HEK293 (cell line): ENCODE measurements around the gene MYBBP1A.

Experiments used
- BCL11B ChIP-seq: fragments of 450-650 bp; formaldehyde crosslinking; IDR thresholded peaks from 2 replicates; pipeline ENCODE4 v1.5.1; 2016; ENCODE audit warnings: low read depth, missing biosample characterization, missing genetic modification characterization
- FEZF1 ChIP-seq: fragments of 450-650 bp; formaldehyde crosslinking; IDR thresholded peaks from 2 replicates; pipeline ENCODE4 v1.5.1; 2016; ENCODE audit warnings: missing biosample characterization, missing genetic modification characterization
- HOXC10 ChIP-seq: sonication (generic); formaldehyde crosslinking; IDR thresholded peaks from 2 replicates; pipeline ENCODE4 v1.8.1; 2023; ENCODE audit warnings: mild to moderate bottlenecking, missing genetic modification reagents
- KLF1 ChIP-seq: fragments of 450-650 bp; formaldehyde crosslinking; IDR thresholded peaks from 2 replicates; pipeline ENCODE4 v1.5.1; 2016; ENCODE audit warnings: missing biosample characterization, missing genetic modification characterization
- KLF9 ChIP-seq: fragments of 450-650 bp; formaldehyde crosslinking; IDR thresholded peaks from 2 replicates; pipeline ENCODE4 v1.5.1; 2016; ENCODE audit warnings: missing biosample characterization, missing genetic modification characterization, low read depth
- OSR2 ChIP-seq: fragments of 450-650 bp; formaldehyde crosslinking; IDR thresholded peaks from 2 replicates; pipeline ENCODE4 v1.5.1; 2016; ENCODE audit warnings: missing biosample characterization, missing genetic modification characterization
- RBAK ChIP-seq: fragments of 450-650 bp; formaldehyde crosslinking; IDR thresholded peaks from 2 replicates; pipeline ENCODE4 v1.5.1; 2016; ENCODE audit warnings: missing biosample characterization, missing genetic modification characterization
- SP3 ChIP-seq: fragments of 450-650 bp; formaldehyde crosslinking; IDR thresholded peaks from 2 replicates; pipeline ENCODE4 v1.5.1; 2016; ENCODE audit warnings: missing biosample characterization, missing genetic modification characterization
- SP7 ChIP-seq: fragments of 450-650 bp; formaldehyde crosslinking; IDR thresholded peaks from 2 replicates; pipeline ENCODE4 v1.5.1; 2016; ENCODE audit warnings: missing biosample characterization, missing genetic modification characterization
- ZBTB1 ChIP-seq: fragments of 450-650 bp; formaldehyde crosslinking; IDR thresholded peaks from 2 replicates; pipeline ENCODE4 v1.5.1; 2016; ENCODE audit warnings: missing biosample characterization, missing genetic modification characterization
- ZBTB11 ChIP-seq: fragments of 450-650 bp; formaldehyde crosslinking; conservative IDR thresholded peaks from 2 replicates; pipeline ENCODE4 v1.5.1; 2016; ENCODE audit warnings: low read depth, missing biosample characterization, missing genetic modification characterization
- ZFP37 ChIP-seq: fragments of 450-650 bp; formaldehyde crosslinking; IDR thresholded peaks from 2 replicates; pipeline ENCODE4 v1.5.1; 2016; ENCODE audit warnings: missing biosample characterization, missing genetic modification characterization
- ZNF133 ChIP-seq: fragments of 450-650 bp; formaldehyde crosslinking; IDR thresholded peaks from 2 replicates; pipeline ENCODE4 v1.5.1; 2016; ENCODE audit warnings: missing biosample characterization, missing genetic modification characterization
- ZNF146 ChIP-seq: fragments of 450-650 bp; formaldehyde crosslinking; IDR thresholded peaks from 2 replicates; pipeline ENCODE4 v1.5.1; 2016; ENCODE audit warnings: missing biosample characterization, missing genetic modification characterization
- ZNF239 ChIP-seq: fragments of 450-650 bp; formaldehyde crosslinking; IDR thresholded peaks from 2 replicates; pipeline ENCODE4 v1.5.1; 2016; ENCODE audit warnings: missing biosample characterization, missing genetic modification characterization
- ZNF433 ChIP-seq: fragments of 450-650 bp; formaldehyde crosslinking; IDR thresholded peaks from 2 replicates; pipeline ENCODE4 v1.5.1; 2016; ENCODE audit warnings: missing biosample characterization, missing genetic modification characterization, low read depth
- ZNF514 ChIP-seq: fragments of 450-650 bp; formaldehyde crosslinking; IDR thresholded peaks from 2 replicates; pipeline ENCODE4 v1.5.1; 2016; ENCODE audit warnings: missing biosample characterization, missing genetic modification characterization
- ZNF558 ChIP-seq: fragments of 450-650 bp; formaldehyde crosslinking; IDR thresholded peaks from 2 replicates; pipeline ENCODE4 v1.5.1; 2016; ENCODE audit warnings: missing biosample characterization, missing genetic modification characterization
- ZNF768 ChIP-seq: fragments of 450-650 bp; formaldehyde crosslinking; IDR thresholded peaks from 2 replicates; pipeline ENCODE4 v1.5.1; 2018; ENCODE audit warnings: missing biosample characterization, mild to moderate bottlenecking, missing genetic modification characterization
- ZXDB ChIP-seq: fragments of 450-650 bp; formaldehyde crosslinking; IDR thresholded peaks from 2 replicates; pipeline ENCODE4 v1.5.1; 2016; ENCODE audit warnings: missing biosample characterization, missing genetic modification characterization
- TF ChIP-seq, protein P1 (sequence below): fragments of 450-650 bp; formaldehyde crosslinking; IDR thresholded peaks from 2 replicates; pipeline ENCODE4 v1.5.1; 2016; ENCODE audit warnings: missing biosample characterization, missing genetic modification characterization
- TF ChIP-seq, protein P2 (sequence below): fragments of 450-650 bp; formaldehyde crosslinking; conservative IDR thresholded peaks from 2 replicates; pipeline ENCODE4 v1.5.1; 2016; ENCODE audit warnings: low read depth, missing biosample characterization, missing genetic modification characterization
- TF ChIP-seq, protein P3 (sequence below): fragments of 450-650 bp; formaldehyde crosslinking; IDR thresholded peaks from 2 replicates; pipeline ENCODE4 v1.5.1; 2016; ENCODE audit warnings: missing biosample characterization, missing genetic modification characterization
- TF ChIP-seq, protein P4 (sequence below): fragments of 450-650 bp; formaldehyde crosslinking; IDR thresholded peaks from 2 replicates; pipeline ENCODE4 v1.5.1; 2017; ENCODE audit warnings: missing biosample characterization, missing genetic modification characterization

MYBBP1A gene

DNA sequence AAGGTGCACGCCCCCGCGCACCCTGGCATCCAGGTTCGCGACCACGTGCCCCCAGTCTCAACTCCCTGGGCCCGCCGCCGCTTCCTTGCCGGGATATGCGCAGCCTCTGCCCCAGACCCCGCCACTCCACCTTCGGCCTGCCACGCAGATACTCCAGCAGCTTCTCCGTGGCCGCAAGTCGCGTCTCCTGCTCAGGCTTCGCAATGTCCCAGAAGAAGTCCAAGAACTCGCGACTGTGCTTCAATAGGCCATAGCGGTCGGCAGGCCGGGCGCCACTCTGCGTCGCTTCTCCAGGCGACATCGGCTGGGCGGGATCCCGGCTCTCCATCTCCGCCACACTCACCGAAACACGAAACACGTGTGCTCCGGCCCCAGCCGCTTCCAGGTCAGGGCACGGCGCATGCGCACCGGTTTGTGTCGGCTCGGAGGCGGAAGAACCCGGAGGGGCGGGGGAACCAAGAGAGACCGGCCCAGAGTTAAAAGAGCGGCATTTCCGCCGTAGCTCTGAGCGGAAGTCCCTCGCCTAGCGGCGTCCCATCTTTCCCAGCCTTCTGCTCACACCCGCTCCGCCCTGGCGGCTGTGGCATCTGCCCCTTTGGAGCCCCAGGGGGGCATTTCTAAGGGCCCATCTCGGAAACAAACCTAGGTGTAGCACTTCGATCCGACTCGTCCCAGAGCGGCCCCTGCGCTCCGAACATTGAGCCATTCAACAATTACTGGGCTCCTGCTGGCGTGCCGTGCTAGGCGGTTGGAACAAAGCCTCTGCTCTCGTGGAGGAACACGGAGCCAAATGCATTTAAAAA is at the start of gene MYBBP1A (continued):
- TF ChIP-seq, protein P1, sequence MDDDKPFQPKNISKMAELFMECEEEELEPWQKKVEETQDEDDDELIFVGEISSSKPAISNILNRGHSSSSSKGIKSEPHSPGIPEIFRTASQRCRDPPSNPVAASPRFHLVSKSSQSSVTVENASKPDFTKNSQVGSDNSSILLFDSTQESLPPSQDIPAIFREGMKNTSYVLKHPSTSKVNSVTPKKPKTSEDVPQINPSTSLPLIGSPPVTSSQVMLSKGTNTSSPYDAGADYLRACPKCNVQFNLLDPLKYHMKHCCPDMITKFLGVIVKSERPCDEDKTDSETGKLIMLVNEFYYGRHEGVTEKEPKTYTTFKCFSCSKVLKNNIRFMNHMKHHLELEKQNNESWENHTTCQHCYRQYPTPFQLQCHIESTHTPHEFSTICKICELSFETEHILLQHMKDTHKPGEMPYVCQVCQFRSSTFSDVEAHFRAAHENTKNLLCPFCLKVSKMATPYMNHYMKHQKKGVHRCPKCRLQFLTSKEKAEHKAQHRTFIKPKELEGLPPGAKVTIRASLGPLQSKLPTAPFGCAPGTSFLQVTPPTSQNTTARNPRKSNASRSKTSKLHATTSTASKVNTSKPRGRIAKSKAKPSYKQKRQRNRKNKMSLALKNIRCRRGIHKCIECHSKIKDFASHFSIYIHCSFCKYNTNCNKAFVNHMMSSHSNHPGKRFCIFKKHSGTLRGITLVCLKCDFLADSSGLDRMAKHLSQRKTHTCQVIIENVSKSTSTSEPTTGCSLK: no peak
- TF ChIP-seq, protein P2, sequence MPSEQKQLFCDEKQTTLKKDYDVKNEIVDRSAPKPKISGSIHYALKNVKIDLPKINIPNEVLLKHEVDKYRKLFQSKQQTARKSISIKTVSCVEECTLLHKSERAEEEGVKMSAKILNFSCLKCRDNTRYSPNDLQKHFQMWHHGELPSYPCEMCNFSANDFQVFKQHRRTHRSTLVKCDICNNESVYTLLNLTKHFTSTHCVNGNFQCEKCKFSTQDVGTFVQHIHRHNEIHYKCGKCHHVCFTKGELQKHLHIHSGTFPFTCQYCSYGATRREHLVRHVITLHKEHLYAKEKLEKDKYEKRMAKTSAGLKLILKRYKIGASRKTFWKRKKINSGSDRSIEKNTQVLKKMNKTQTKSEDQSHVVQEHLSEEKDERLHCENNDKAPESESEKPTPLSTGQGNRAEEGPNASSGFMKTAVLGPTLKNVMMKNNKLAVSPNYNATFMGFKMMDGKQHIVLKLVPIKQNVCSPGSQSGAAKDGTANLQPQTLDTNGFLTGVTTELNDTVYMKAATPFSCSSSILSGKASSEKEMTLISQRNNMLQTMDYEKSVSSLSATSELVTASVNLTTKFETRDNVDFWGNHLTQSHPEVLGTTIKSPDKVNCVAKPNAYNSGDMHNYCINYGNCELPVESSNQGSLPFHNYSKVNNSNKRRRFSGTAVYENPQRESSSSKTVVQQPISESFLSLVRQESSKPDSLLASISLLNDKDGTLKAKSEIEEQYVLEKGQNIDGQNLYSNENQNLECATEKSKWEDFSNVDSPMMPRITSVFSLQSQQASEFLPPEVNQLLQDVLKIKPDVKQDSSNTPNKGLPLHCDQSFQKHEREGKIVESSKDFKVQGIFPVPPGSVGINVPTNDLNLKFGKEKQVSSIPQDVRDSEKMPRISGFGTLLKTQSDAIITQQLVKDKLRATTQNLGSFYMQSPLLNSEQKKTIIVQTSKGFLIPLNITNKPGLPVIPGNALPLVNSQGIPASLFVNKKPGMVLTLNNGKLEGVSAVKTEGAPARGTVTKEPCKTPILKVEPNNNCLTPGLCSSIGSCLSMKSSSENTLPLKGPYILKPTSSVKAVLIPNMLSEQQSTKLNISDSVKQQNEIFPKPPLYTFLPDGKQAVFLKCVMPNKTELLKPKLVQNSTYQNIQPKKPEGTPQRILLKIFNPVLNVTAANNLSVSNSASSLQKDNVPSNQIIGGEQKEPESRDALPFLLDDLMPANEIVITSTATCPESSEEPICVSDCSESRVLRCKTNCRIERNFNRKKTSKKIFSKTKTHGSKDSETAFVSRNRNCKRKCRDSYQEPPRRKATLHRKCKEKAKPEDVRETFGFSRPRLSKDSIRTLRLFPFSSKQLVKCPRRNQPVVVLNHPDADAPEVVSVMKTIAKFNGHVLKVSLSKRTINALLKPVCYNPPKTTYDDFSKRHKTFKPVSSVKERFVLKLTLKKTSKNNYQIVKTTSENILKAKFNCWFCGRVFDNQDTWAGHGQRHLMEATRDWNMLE: peak; percentile 73; the same call in 1 of the 2 replicates
- TF ChIP-seq ZNF239 (tag by site-specific recombination): no peak
- TF ChIP-seq ZBTB11 (tag by site-specific recombination): peak; percentile 97
- TF ChIP-seq RBAK: no peak
- TF ChIP-seq ZBTB1 (tag by site-specific recombination): no peak
- TF ChIP-seq ZNF133: no peak
- TF ChIP-seq SP3 (tag by site-specific recombination): peak; percentile 58; the same call in 1 of the 2 replicates
- TF ChIP-seq, protein P3, sequence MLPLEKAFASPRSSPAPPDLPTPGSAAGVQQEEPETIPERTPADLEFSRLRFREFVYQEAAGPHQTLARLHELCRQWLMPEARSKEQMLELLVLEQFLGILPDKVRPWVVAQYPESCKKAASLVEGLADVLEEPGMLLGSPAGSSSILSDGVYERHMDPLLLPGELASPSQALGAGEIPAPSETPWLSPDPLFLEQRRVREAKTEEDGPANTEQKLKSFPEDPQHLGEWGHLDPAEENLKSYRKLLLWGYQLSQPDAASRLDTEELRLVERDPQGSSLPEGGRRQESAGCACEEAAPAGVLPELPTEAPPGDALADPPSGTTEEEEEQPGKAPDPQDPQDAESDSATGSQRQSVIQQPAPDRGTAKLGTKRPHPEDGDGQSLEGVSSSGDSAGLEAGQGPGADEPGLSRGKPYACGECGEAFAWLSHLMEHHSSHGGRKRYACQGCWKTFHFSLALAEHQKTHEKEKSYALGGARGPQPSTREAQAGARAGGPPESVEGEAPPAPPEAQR (tag by site-specific recombination): no peak
- TF ChIP-seq ZNF146: no peak
- no peak for TF ChIP-seq ZXDB (tag by site-specific recombination)
- TF ChIP-seq ZFP37 (tag by site-specific recombination): no peak
- no peak for TF ChIP-seq ZNF768
- no peak for TF ChIP-seq BCL11B
- TF ChIP-seq KLF9 (tag by site-specific recombination): peak; percentile 44; the same call in 1 of the 2 replicates
- TF ChIP-seq ZNF514: no peak
- TF ChIP-seq KLF1 (tag by site-specific recombination): 0 out of 2 replicates have a peak, but pooled peaks have one; percentile 35
- no peak for TF ChIP-seq ZNF558
- no peak; the same call in 1 of the 2 replicates for TF ChIP-seq OSR2
- TF ChIP-seq FEZF1: no peak
- TF ChIP-seq SP7 (tag by site-specific recombination): peak; percentile 65
- TF ChIP-seq, protein P4, sequence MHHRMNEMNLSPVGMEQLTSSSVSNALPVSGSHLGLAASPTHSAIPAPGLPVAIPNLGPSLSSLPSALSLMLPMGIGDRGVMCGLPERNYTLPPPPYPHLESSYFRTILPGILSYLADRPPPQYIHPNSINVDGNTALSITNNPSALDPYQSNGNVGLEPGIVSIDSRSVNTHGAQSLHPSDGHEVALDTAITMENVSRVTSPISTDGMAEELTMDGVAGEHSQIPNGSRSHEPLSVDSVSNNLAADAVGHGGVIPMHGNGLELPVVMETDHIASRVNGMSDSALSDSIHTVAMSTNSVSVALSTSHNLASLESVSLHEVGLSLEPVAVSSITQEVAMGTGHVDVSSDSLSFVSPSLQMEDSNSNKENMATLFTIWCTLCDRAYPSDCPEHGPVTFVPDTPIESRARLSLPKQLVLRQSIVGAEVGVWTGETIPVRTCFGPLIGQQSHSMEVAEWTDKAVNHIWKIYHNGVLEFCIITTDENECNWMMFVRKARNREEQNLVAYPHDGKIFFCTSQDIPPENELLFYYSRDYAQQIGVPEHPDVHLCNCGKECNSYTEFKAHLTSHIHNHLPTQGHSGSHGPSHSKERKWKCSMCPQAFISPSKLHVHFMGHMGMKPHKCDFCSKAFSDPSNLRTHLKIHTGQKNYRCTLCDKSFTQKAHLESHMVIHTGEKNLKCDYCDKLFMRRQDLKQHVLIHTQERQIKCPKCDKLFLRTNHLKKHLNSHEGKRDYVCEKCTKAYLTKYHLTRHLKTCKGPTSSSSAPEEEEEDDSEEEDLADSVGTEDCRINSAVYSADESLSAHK: no peak
- TF ChIP-seq HOXC10: no peak
- TF ChIP-seq ZNF433 (tag by site-specific recombination): no peak
